GM19193 (cell line): ENCODE measurements around the gene ALX3.

Experiments
- POLR2A ChIP-seq: IDR thresholded peaks from 4 replicates; pipeline ENCODE4 v1.6.1; 2011; ENCODE audit not compliant: insufficient read depth, insufficient read length; ENCODE audit errors: extremely low read depth

Gene ALX3

GRCh38 chr1:110043016-110043415, 27.5 kb downstream of the ALX3 start:
- TF ChIP-seq POLR2A: no peak

GRCh38 chr1:110040548-110040947, 29.9 kb downstream of the ALX3 start:
- TF ChIP-seq POLR2A: no peak

- TF ChIP-seq POLR2A: no peak
These were observed 30.8 kb downstream of the ALX3 start for GRCh38 chr1:110039641-110040040.

- no peak for TF ChIP-seq POLR2A
These were observed 32.2 kb downstream of the ALX3 start for GRCh38 chr1:110038271-110038670.

GRCh38 chr1:110035236-110035752, 35.2 kb downstream of the ALX3 start:
- no peak for TF ChIP-seq POLR2A

- TF ChIP-seq POLR2A: peak; percentile 82
These were observed 35.8 kb downstream of the ALX3 start, which contains the start of gene STRIP1 for GRCh38 chr1:110034451-110035235. TSS of gene STRIP1 (plus strand) at chr1:110034624. CDS start at chr1:110034638, 14 bp downstream.

GRCh38 chr1:110034040-110034450, 36.4 kb downstream of the ALX3 start:
- no peak for TF ChIP-seq POLR2A

GRCh38 chr1:110033421-110033820, 37.1 kb downstream of the ALX3 start:
- no peak for TF ChIP-seq POLR2A

- TF ChIP-seq POLR2A: no peak
These were observed 38.1 kb downstream of the ALX3 start for GRCh38 chr1:110032327-110032726.

GRCh38 chr1:110024613-110025012, 45.9 kb downstream of the ALX3 start:
- no peak for TF ChIP-seq POLR2A

- TF ChIP-seq POLR2A: no peak
These were observed 49.2 kb downstream of the ALX3 start for GRCh38 chr1:110021285-110021684.

- no peak for TF ChIP-seq POLR2A
These were observed 50.7 kb downstream of the ALX3 start for GRCh38 chr1:110019770-110020169.

GRCh38 chr1:110018396-110018795, 52.1 kb downstream of the ALX3 start:
- no peak for TF ChIP-seq POLR2A

GRCh38 chr1:110017792-110018191, 52.7 kb downstream of the ALX3 start:
- no peak for TF ChIP-seq POLR2A

GRCh38 chr1:110012100-110012780, 58.2 kb downstream of the ALX3 start:
- no peak for TF ChIP-seq POLR2A

- TF ChIP-seq POLR2A: no peak
These were observed 58.9 kb downstream of the ALX3 start for GRCh38 chr1:110011527-110012041.
